Right lobe of liver (tissue), 4 donors: ENCODE data around the gene SLCO3A1.

Experiments
- CTCF ChIP-seq, 4 donors: fragments of 200-600 bp in 3 of 4; fragments of 450-650 bp in 1 of 4; IDR thresholded peaks; one replicate each; pipeline versions ENCODE4 v1.5.1 to v1.8.0; 2016 to 2022; ENCODE audit warnings: antibody characterized with exemption in 4 of 4, mild to moderate bottlenecking in 2 of 4
- POLR2A ChIP-seq: fragments of 450-650 bp; IDR thresholded peaks from one replicate; pipeline ENCODE4 v1.6.1; 2017; ENCODE audit warnings: antibody characterized with exemption, mild to moderate bottlenecking
- donor health status: DM: no; HTN: no; CAD: no.
- donor health status: DM: no; HTN: no; CAD: no.
- donor health status: DM: no; HTN: yes; CAD: no.

DNA sequence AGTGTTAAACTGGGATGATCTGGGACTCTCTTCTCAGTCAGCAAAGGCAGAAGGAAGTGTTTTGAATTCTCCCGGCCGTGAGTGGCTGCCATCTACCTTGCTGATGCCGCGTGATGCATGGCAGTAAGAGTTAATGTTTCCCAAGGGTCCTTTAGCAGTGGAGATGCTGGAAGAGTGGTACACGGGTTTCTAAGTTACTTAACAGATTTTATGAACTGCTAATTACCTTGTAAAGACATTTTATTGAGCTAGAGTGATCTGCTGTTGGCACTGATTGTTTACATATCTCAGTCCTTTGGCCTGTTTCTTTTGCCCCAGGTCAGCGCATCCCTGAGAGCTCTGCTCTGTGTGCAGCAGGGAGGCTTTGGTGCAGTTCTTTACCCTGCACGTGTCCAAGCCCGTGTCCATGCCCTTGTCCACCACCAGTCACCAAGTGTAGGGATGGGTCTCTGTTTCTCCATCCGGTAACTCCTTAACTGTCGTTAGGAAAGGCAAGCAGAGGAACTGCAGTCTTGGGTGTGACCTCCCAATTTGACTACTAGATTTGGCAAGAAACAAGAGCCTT is 172.3 kb downstream of the SLCO3A1 start:
- TF ChIP-seq CTCF (IDR thresholded peaks at IDR 0.05): no peak
- no peak for TF ChIP-seq POLR2A
